ENCODE results near the gene MIPOL1. TPM values are rescaled to one million over a fixed set of nuclear protein-coding genes. Genes with fewer than 3 reads are reported as not detected.

MIPOL1 gene
- total RNA-seq, 1 donor from 2014 or later, result 24.8 TPM

GRCh38 chr14:37422319-37422718, 224.6 kb downstream of the MIPOL1 start:
- H3K4me3 ChIP-seq, result no peak overlapping the region
- H3K27me3 ChIP-seq, result no peaks in the 10 kb centered on the region
- TF ChIP-seq CTCF (IDR thresholded peaks at IDR 0.05) (no peak), POLR2AphosphoS5 (IDR thresholded peaks at IDR 0.05; ENCODE audit: insufficient read depth in 1 of 2, low read depth in 1 of 2) (no peak), POLR2A (IDR thresholded peaks at IDR 0.05) (no peak)
- H3K36me3 ChIP-seq, result no peaks in the 10 kb centered on the region
- H3K9me3 ChIP-seq, result no peaks in the 10 kb centered on the region
- DNase-seq (ENCODE audit: extremely low spot score in 2 of 2), result no peak
- no peak overlapping the region for H3K27ac ChIP-seq
- intact Hi-C loops (cut with DNase I), result no loop called here
- no peaks in the 10 kb centered on the region for H3K4me1 ChIP-seq

- no peaks in the 10 kb centered on the region for H3K36me3 ChIP-seq
- H3K27me3 ChIP-seq, result no peaks in the 10 kb centered on the region
- H3K27ac ChIP-seq, result no peak overlapping the region
- no peak for TF ChIP-seq CTCF (IDR thresholded peaks at IDR 0.05)
- TF ChIP-seq POLR2AphosphoS5 (IDR thresholded peaks at IDR 0.05; ENCODE audit: insufficient read depth in 1 of 2, low read depth in 1 of 2), result no peak
- TF ChIP-seq POLR2A (IDR thresholded peaks at IDR 0.05), result no peak
- H3K4me3 ChIP-seq, result no peak overlapping the region
- no peak for DNase-seq (ENCODE audit: extremely low spot score in 2 of 2)
- intact Hi-C loops (cut with DNase I), result no loop called here
- no peaks in the 10 kb centered on the region for H3K9me3 ChIP-seq
- H3K4me1 ChIP-seq, result no peaks in the 10 kb centered on the region
Measured at GRCh38 chr14:37422748-37423147, 225.0 kb downstream of the MIPOL1 start.

GRCh38 chr14:37428954-37429353, 231.2 kb downstream of the MIPOL1 start:
- H3K36me3 ChIP-seq, result no peaks in the 10 kb centered on the region
- no peaks in the 10 kb centered on the region for H3K4me1 ChIP-seq
- no peak overlapping the region for H3K27ac ChIP-seq
- DNase-seq (ENCODE audit: extremely low spot score in 2 of 2), result no peak
- H3K9me3 ChIP-seq, result no peaks in the 10 kb centered on the region
- intact Hi-C loops (cut with DNase I), result no loop called here
- H3K4me3 ChIP-seq, result no peak overlapping the region
- no peaks in the 10 kb centered on the region for H3K27me3 ChIP-seq
- TF ChIP-seq POLR2AphosphoS5 (IDR thresholded peaks at IDR 0.05; ENCODE audit: insufficient read depth in 1 of 2, low read depth in 1 of 2), result peak in 1 of 2 donors; percentile 11
- TF ChIP-seq CTCF (IDR thresholded peaks at IDR 0.05), result no peak

GRCh38 chr14:37429618-37430017, 231.9 kb downstream of the MIPOL1 start:
- no peaks in the 10 kb centered on the region for H3K9me3 ChIP-seq
- no peak overlapping the region for H3K27ac ChIP-seq
- H3K4me1 ChIP-seq, result no peaks in the 10 kb centered on the region
- no peak for TF ChIP-seq CTCF (IDR thresholded peaks at IDR 0.05)
- no peak for TF ChIP-seq POLR2AphosphoS5 (IDR thresholded peaks at IDR 0.05; ENCODE audit: insufficient read depth in 1 of 2, low read depth in 1 of 2)
- TF ChIP-seq POLR2A (IDR thresholded peaks at IDR 0.05), result no peak
- no peak overlapping the region for H3K4me3 ChIP-seq
- DNase-seq (ENCODE audit: extremely low spot score in 2 of 2), result no peak
- intact Hi-C loops (cut with DNase I), result no loop called here
- H3K36me3 ChIP-seq, result no peaks in the 10 kb centered on the region
- no peaks in the 10 kb centered on the region for H3K27me3 ChIP-seq

GRCh38 chr14:37434867-37435266, 237.1 kb downstream of the MIPOL1 start:
- H3K36me3 ChIP-seq, result no peaks in the 10 kb centered on the region
- H3K4me1 ChIP-seq, result no peaks in the 10 kb centered on the region
- no peak overlapping the region for H3K27ac ChIP-seq
- TF ChIP-seq CTCF (IDR thresholded peaks at IDR 0.05) (no peak), POLR2A (IDR thresholded peaks at IDR 0.05) (no peak), POLR2AphosphoS5 (IDR thresholded peaks at IDR 0.05; ENCODE audit: insufficient read depth in 1 of 2, low read depth in 1 of 2) (no peak)
- intact Hi-C loops (cut with DNase I), result no loop called here
- no peak for DNase-seq (ENCODE audit: extremely low spot score in 2 of 2)
- H3K27me3 ChIP-seq, result no peaks in the 10 kb centered on the region
- H3K4me3 ChIP-seq, result no peak overlapping the region
- no peaks in the 10 kb centered on the region for H3K9me3 ChIP-seq

All from vagina (tissue), 2 donors.